Central memory CD8-positive, alpha-beta T cell (primary cell): ENCODE results near the gene MPIG6B.

Source experiments
- ATAC-seq: fragments of 150-1000 bp; cut with Tn5 transposase; replicated peaks from 2 replicates; pipeline ENCODE4 v1.10.0; 2022; ENCODE audit warnings: mild to moderate bottlenecking, moderate FRiP score, moderate number of reproducible peaks; ENCODE audit not compliant: poor library complexity, severe bottlenecking; ENCODE audit errors: extremely low read depth
- DNase-seq, 2 donors: peaks; one replicate each; pipeline ENCODE4 v3.0.0; 2021; ENCODE audit warnings: low spot score in 2 of 2
- H3K27ac Mint-ChIP-seq: one replicate; pipeline ENCODE4 v1.8.0; 2022; ENCODE audit warnings: low read depth, mild to moderate bottlenecking, moderate library complexity, mixed read lengths
- H3K27me3 Mint-ChIP-seq: one replicate; pipeline ENCODE4 v1.8.0; 2022; ENCODE audit warnings: mixed read lengths
- H3K36me3 Mint-ChIP-seq: one replicate; pipeline ENCODE4 v1.8.0; 2022; ENCODE audit warnings: mild to moderate bottlenecking, moderate library complexity, mixed read lengths; ENCODE audit not compliant: insufficient read depth
- H3K4me1 Mint-ChIP-seq: one replicate; pipeline ENCODE4 v1.8.0; 2022; ENCODE audit warnings: mixed read lengths
- H3K4me3 Mint-ChIP-seq: one replicate; pipeline ENCODE4 v1.8.0; 2022; ENCODE audit warnings: mild to moderate bottlenecking, moderate library complexity, mixed read lengths
- H3K9me3 Mint-ChIP-seq: one replicate; pipeline ENCODE4 v1.8.0; 2022; ENCODE audit warnings: mixed read lengths

Gene MPIG6B

GRCh38 chr6:31775633-31776484, 52.7 kb downstream of the MPIG6B start:
- Mint-ChIP-seq H3K4me1 (peaks cover 41% of the 10 kb centered on the region), H3K36me3 (peaks cover 6% of the 10 kb centered on the region)
- no peak for ATAC-seq

More at GRCh38 chr6:31775633-31776484, 52.7 kb downstream of the MPIG6B start:
- H3K27me3 Mint-ChIP-seq = no peaks in the 10 kb centered on the region
- H3K27ac Mint-ChIP-seq = peak overlapping the region; percentile 78
- H3K9me3 Mint-ChIP-seq = no peaks in the 10 kb centered on the region
- peak overlapping the region; percentile 63 for H3K4me3 Mint-ChIP-seq
- no peak for DNase-seq
